ENCODE measurements around the gene FMN1.

Gene FMN1

GRCh38 chr15:32903591-32904290 lies 290.8 kb downstream of the FMN1 start:
- Histone ChIP-seq H3K27ac (no peak overlapping the region), H3K36me3 (no peaks in the 10 kb centered on the region; the same call in 1 of the 2 replicates), H3K27me3 (ENCODE audit: insufficient read depth, low read depth, severe bottlenecking) (no peaks in the 10 kb centered on the region), H3K9me3 (ENCODE audit: severe bottlenecking) (no peaks in the 10 kb centered on the region), H3K4me3 (ENCODE audit: low read depth, low read length) (no peak overlapping the region)
- TF ChIP-seq CTCF (IDR thresholded peaks at IDR 0.05; ENCODE audit: low read depth, low read length): no peak
- DNase-seq: no peak

GRCh38 chr15:32901995-32902394 lies 292.5 kb downstream of the FMN1 start:
- no peaks in the 10 kb centered on the region for H3K27me3 ChIP-seq (ENCODE audit: insufficient read depth, low read depth, severe bottlenecking)
- DNase-seq: no peak
- TF ChIP-seq CTCF (IDR thresholded peaks at IDR 0.05; ENCODE audit: low read depth, low read length): no peak
- no peaks in the 10 kb centered on the region for H3K9me3 ChIP-seq (ENCODE audit: severe bottlenecking)
- H3K27ac ChIP-seq: no peak overlapping the region
- H3K4me3 ChIP-seq (ENCODE audit: low read depth, low read length): no peak overlapping the region
- no peaks in the 10 kb centered on the region; the same call in 1 of the 2 replicates for H3K36me3 ChIP-seq

- Histone ChIP-seq H3K9me3 (ENCODE audit: severe bottlenecking) (no peaks in the 10 kb centered on the region), H3K27me3 (ENCODE audit: insufficient read depth, low read depth, severe bottlenecking) (no peaks in the 10 kb centered on the region), H3K4me3 (ENCODE audit: low read depth, low read length) (no peak overlapping the region), H3K27ac (no peak overlapping the region), H3K36me3 (no peaks in the 10 kb centered on the region; the same call in none of the 2 replicates)
- DNase-seq: no peak
- TF ChIP-seq CTCF (IDR thresholded peaks at IDR 0.05; ENCODE audit: low read depth, low read length): no peak
These were observed 293.3 kb downstream of the FMN1 start for GRCh38 chr15:32901192-32901591.

GRCh38 chr15:32899126-32899596 lies 295.4 kb downstream of the FMN1 start:
- Histone ChIP-seq H3K9me3 (ENCODE audit: severe bottlenecking) (no peaks in the 10 kb centered on the region), H3K27me3 (ENCODE audit: insufficient read depth, low read depth, severe bottlenecking) (no peaks in the 10 kb centered on the region), H3K36me3 (no peaks in the 10 kb centered on the region; the same call in none of the 2 replicates), H3K4me3 (ENCODE audit: low read depth, low read length) (no peak overlapping the region), H3K27ac (no peak overlapping the region)
- TF ChIP-seq CTCF (IDR thresholded peaks at IDR 0.05; ENCODE audit: low read depth, low read length): no peak
- DNase-seq: no peak

- no peak for DNase-seq
- Histone ChIP-seq H3K4me3 (ENCODE audit: low read depth, low read length) (no peak overlapping the region), H3K27ac (no peak overlapping the region), H3K36me3 (no peaks in the 10 kb centered on the region; the same call in none of the 2 replicates), H3K9me3 (ENCODE audit: severe bottlenecking) (no peaks in the 10 kb centered on the region), H3K27me3 (ENCODE audit: insufficient read depth, low read depth, severe bottlenecking) (no peaks in the 10 kb centered on the region)
- no peak for TF ChIP-seq CTCF (IDR thresholded peaks at IDR 0.05; ENCODE audit: low read depth, low read length)
These were observed 296.1 kb downstream of the FMN1 start for GRCh38 chr15:32898414-32898813.

- TF ChIP-seq CTCF (IDR thresholded peaks at IDR 0.05; ENCODE audit: low read depth, low read length): no peak
- DNase-seq: no peak
- H3K27ac ChIP-seq: no peak overlapping the region
- H3K27me3 ChIP-seq (ENCODE audit: insufficient read depth, low read depth, severe bottlenecking): no peaks in the 10 kb centered on the region
- no peaks in the 10 kb centered on the region for H3K9me3 ChIP-seq (ENCODE audit: severe bottlenecking)
- H3K36me3 ChIP-seq: no peaks in the 10 kb centered on the region; the same call in none of the 2 replicates
- H3K4me3 ChIP-seq (ENCODE audit: low read depth, low read length): no peak overlapping the region
These were observed 301.1 kb downstream of the FMN1 start for GRCh38 chr15:32893421-32893820.

Data from WERI-Rb-1 (cell line).